ENCODE results near the gene NDRG4.
"Not testable (repeated sequence)": the region's sequence is repeated elsewhere in the genome, so short reads cannot be mapped to it uniquely, and the experiment has no call there.

Gene NDRG4

GRCh38 chr16:58466396-58466795 lies 33.5 kb upstream of the NDRG4 start:
- no peak for DNase-seq

- DNase-seq: no peak
These were observed 32.0 kb upstream of the NDRG4 start for GRCh38 chr16:58467905-58468304.

- peak; percentile 5 for DNase-seq
These were observed 28.6 kb upstream of the NDRG4 start for GRCh38 chr16:58471209-58471975.

GRCh38 chr16:58472266-58472665 lies 27.7 kb upstream of the NDRG4 start:
- DNase-seq: no peak

GRCh38 chr16:58472827-58473226 lies 27.1 kb upstream of the NDRG4 start:
- no peak for DNase-seq

- DNase-seq: no peak
These were observed 25.6 kb upstream of the NDRG4 start for GRCh38 chr16:58474296-58474695.

- no peak for DNase-seq
These were observed 24.8 kb upstream of the NDRG4 start for GRCh38 chr16:58475091-58475619.

- DNase-seq: no peak
These were observed 23.2 kb upstream of the NDRG4 start for GRCh38 chr16:58476791-58477190.

GRCh38 chr16:58478427-58478826 lies 21.5 kb upstream of the NDRG4 start:
- DNase-seq: no peak

GRCh38 chr16:58481226-58481869 lies 18.6 kb upstream of the NDRG4 start:
- no peak for DNase-seq

GRCh38 chr16:58481931-58482330 lies 18.0 kb upstream of the NDRG4 start:
- no peak for DNase-seq

- DNase-seq: no peak
These were observed 14.6 kb upstream of the NDRG4 start for GRCh38 chr16:58485184-58485887.

GRCh38 chr16:58487566-58488351 lies 12.2 kb upstream of the NDRG4 start:
- peak; percentile 52 for DNase-seq

- DNase-seq: no peak
These were observed 11.4 kb upstream of the NDRG4 start for GRCh38 chr16:58488531-58488930.

- DNase-seq: no peak
These were observed 9.9 kb upstream of the NDRG4 start for GRCh38 chr16:58490065-58490464.

- not testable (repeated sequence) for DNase-seq
These were observed 9.4 kb upstream of the NDRG4 start for GRCh38 chr16:58490539-58490938.

GRCh38 chr16:58492066-58492465 lies 7.9 kb upstream of the NDRG4 start:
- DNase-seq: no peak

- DNase-seq: no peak
These were observed 7.2 kb upstream of the NDRG4 start for GRCh38 chr16:58492735-58493134.

- no peak for DNase-seq
These were observed 6.0 kb upstream of the NDRG4 start for GRCh38 chr16:58493756-58494431.

- DNase-seq: peak; percentile 77
These were observed 4.9 kb upstream of the NDRG4 start for GRCh38 chr16:58494981-58495520.

GRCh38 chr16:58495521-58496331 lies 4.2 kb upstream of the NDRG4 start:
- peak; percentile 51 for DNase-seq
